GM18511 (cell line): ENCODE results near the gene ADPRS.

Source experiments
- ATAC-seq: cut with Tn5 transposase; IDR thresholded peaks from one replicate; pipeline ENCODE4 v1.9.1; 2021; ENCODE audit warnings: mild to moderate bottlenecking, moderate library complexity; ENCODE audit not compliant: unreplicated experiment

Gene ADPRS

GRCh38 chr1:36107394-36107793, 18.7 kb downstream of the ADPRS start:
- no peak for ATAC-seq

GRCh38 chr1:36108314-36108713, 19.6 kb downstream of the ADPRS start:
- ATAC-seq: no peak

GRCh38 chr1:36109041-36109679, 20.5 kb downstream of the ADPRS start:
- ATAC-seq: no peak

- no peak for ATAC-seq
These were observed 22.5 kb downstream of the ADPRS start for GRCh38 chr1:36111151-36111550.

GRCh38 chr1:36112823-36113222, 24.1 kb downstream of the ADPRS start:
- ATAC-seq: no peak

GRCh38 chr1:36114371-36114770, 25.7 kb downstream of the ADPRS start:
- ATAC-seq: no peak

GRCh38 chr1:36115200-36115669, 26.5 kb downstream of the ADPRS start:
- no peak for ATAC-seq

- no peak for ATAC-seq
These were observed 27.2 kb downstream of the ADPRS start for GRCh38 chr1:36115931-36116330.

GRCh38 chr1:36116901-36117300, 28.2 kb downstream of the ADPRS start:
- ATAC-seq: no peak

- no peak for ATAC-seq
These were observed 29.9 kb downstream of the ADPRS start for GRCh38 chr1:36118447-36119204.

- no peak for ATAC-seq
These were observed 30.8 kb downstream of the ADPRS start for GRCh38 chr1:36119456-36119855.

GRCh38 chr1:36122062-36123030, 33.7 kb downstream of the ADPRS start:
- no peak for ATAC-seq

GRCh38 chr1:36123356-36123755, 34.7 kb downstream of the ADPRS start:
- no peak for ATAC-seq

- ATAC-seq: no peak
These were observed 35.9 kb downstream of the ADPRS start for GRCh38 chr1:36124404-36125128.

- ATAC-seq: no peak
These were observed 36.7 kb downstream of the ADPRS start, which contains the start of gene COL8A2 for GRCh38 chr1:36125129-36125991. Gene COL8A2, minus strand, starts transcription at chr1:36125222. Its CDS starts 24,980 bp downstream, at chr1:36100242.

GRCh38 chr1:36126005-36126716, 37.5 kb downstream of the ADPRS start:
- no peak for ATAC-seq

- ATAC-seq: no peak
These were observed 38.3 kb downstream of the ADPRS start for GRCh38 chr1:36126797-36127500.
